ENCODE results near the gene ATP6V1D.
"Not testable (repeated sequence)": the region's sequence is repeated elsewhere in the genome, so short reads cannot be mapped to it uniquely, and the experiment has no call there.

The ATP6V1D gene

GRCh38 chr14:67345583-67345982 is 14.0 kb downstream of the ATP6V1D start:
- Histone ChIP-seq H3K4me1 (ENCODE audit: control insufficient read depth in 1 of 2, insufficient read depth in 2 of 2, low read length in 2 of 2) (no peaks in the 10 kb centered on the region), H3K27ac (ENCODE audit: low read depth, low read length) (no peak overlapping the region), H3K9ac (ENCODE audit: low read depth in 1 of 2, low read length in 2 of 2) (no peak overlapping the region), H3K9me3 (ENCODE audit: control insufficient read depth in 1 of 2, low read length in 2 of 2) (no peaks in the 10 kb centered on the region), H3K4me3 (ENCODE audit: low read depth in 1 of 2, low read length in 2 of 2) (no peak overlapping the region), H3K27me3 (ENCODE audit: control insufficient read depth in 1 of 2, insufficient read depth in 2 of 2, low read length in 2 of 2) (no peaks in the 10 kb centered on the region), H3K36me3 (ENCODE audit: control insufficient read depth in 1 of 2, insufficient read depth in 2 of 2, low read length in 2 of 2) (peaks cover 35 to 70% of the 10 kb centered on the region in 2 donors)

DNA sequence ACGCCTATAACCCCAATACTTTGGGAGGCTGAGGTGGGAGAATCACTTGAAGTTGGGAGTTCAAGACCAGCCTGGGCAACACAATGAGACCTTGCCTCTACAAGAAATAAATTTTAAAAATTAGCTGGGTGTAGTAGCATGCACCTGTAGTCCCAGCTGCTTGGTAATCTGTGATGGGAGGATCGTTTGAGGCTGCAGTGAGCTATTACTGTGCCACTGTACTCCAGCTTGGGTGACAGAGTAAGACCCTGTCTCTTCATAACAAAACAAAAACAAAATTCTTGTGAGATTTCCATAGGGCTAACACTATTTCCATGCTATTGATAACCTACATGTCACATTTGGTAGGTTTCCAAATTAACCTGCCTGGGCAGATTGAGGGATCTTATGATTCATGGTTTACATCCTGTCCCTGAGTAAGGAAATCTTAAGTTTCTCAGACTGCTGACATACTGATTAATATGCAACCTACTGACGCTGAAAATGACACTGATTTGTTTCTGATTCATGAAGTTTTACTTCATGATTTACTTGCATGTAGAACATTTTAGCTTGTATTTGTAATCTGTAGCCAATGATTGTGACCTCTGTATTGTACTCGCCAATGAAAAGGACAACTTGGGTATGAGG is 15.9 kb downstream of the ATP6V1D start:
- Histone ChIP-seq H3K27ac (ENCODE audit: low read depth, low read length) (no peak overlapping the region), H3K9ac (ENCODE audit: low read depth in 1 of 2, low read length in 2 of 2) (no peak overlapping the region), H3K27me3 (ENCODE audit: control insufficient read depth in 1 of 2, insufficient read depth in 2 of 2, low read length in 2 of 2) (no peaks in the 10 kb centered on the region), H3K4me3 (ENCODE audit: low read depth in 1 of 2, low read length in 2 of 2) (no peak overlapping the region), H3K4me1 (ENCODE audit: control insufficient read depth in 1 of 2, insufficient read depth in 2 of 2, low read length in 2 of 2) (no peaks in the 10 kb centered on the region), H3K36me3 (ENCODE audit: control insufficient read depth in 1 of 2, insufficient read depth in 2 of 2, low read length in 2 of 2) (peaks cover 23 to 62% of the 10 kb centered on the region in 2 donors), H3K9me3 (ENCODE audit: control insufficient read depth in 1 of 2, low read length in 2 of 2) (no peaks in the 10 kb centered on the region)

GRCh38 chr14:67341231-67341630 is 18.4 kb downstream of the ATP6V1D start:
- H3K36me3 ChIP-seq (ENCODE audit: control insufficient read depth in 1 of 2, insufficient read depth in 2 of 2, low read length in 2 of 2), result peaks cover 37 to 65% of the 10 kb centered on the region in 2 donors
- H3K9me3 ChIP-seq (ENCODE audit: control insufficient read depth in 1 of 2, low read length in 2 of 2); H3K4me1 ChIP-seq (ENCODE audit: control insufficient read depth in 1 of 2, insufficient read depth in 2 of 2, low read length in 2 of 2); H3K27ac ChIP-seq (ENCODE audit: low read depth, low read length); H3K9ac ChIP-seq (ENCODE audit: low read depth in 1 of 2, low read length in 2 of 2); H3K4me3 ChIP-seq (ENCODE audit: low read depth in 1 of 2, low read length in 2 of 2); H3K27me3 ChIP-seq (ENCODE audit: control insufficient read depth in 1 of 2, insufficient read depth in 2 of 2, low read length in 2 of 2): not testable (repeated sequence)

GRCh38 chr14:67335781-67336180 is 23.8 kb downstream of the ATP6V1D start:
- no peak overlapping the region for H3K27ac ChIP-seq (ENCODE audit: low read depth, low read length)
- H3K27me3 ChIP-seq (ENCODE audit: control insufficient read depth in 1 of 2, insufficient read depth in 2 of 2, low read length in 2 of 2), result no peaks in the 10 kb centered on the region
- no peak overlapping the region for H3K9ac ChIP-seq (ENCODE audit: low read depth in 1 of 2, low read length in 2 of 2)
- H3K4me1 ChIP-seq (ENCODE audit: control insufficient read depth in 1 of 2, insufficient read depth in 2 of 2, low read length in 2 of 2), result no peaks in the 10 kb centered on the region
- no peak overlapping the region for H3K4me3 ChIP-seq (ENCODE audit: low read depth in 1 of 2, low read length in 2 of 2)
- H3K36me3 ChIP-seq (ENCODE audit: control insufficient read depth in 1 of 2, insufficient read depth in 2 of 2, low read length in 2 of 2), result peaks cover 61 to 68% of the 10 kb centered on the region in 2 donors
- H3K9me3 ChIP-seq (ENCODE audit: control insufficient read depth in 1 of 2, low read length in 2 of 2), result no peaks in the 10 kb centered on the region

DNA sequence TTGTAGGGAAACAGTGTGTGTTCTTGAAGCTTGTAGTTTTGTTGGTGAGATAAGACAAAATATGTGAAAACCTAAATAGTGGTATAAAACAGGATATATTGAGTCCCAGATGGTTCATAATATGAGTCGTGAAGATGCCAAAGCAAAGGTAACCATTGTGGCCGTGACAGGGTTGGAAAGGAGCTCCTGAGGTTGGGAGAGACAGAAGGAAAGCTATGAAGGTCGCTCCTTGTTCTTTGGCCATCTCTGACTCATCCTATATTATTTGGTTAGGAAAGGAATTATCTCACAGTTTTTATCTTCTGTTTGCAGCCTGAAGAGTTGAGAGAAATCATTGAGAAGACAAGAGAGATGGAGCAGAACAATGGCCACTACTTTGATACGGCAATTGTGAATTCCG is 27.1 kb downstream of the ATP6V1D start:
- H3K4me3 ChIP-seq (ENCODE audit: low read depth in 1 of 2, low read length in 2 of 2), result no peak overlapping the region
- no peaks in the 10 kb centered on the region for H3K27me3 ChIP-seq (ENCODE audit: control insufficient read depth in 1 of 2, insufficient read depth in 2 of 2, low read length in 2 of 2)
- no peak overlapping the region for H3K27ac ChIP-seq (ENCODE audit: low read depth, low read length)
- H3K9me3 ChIP-seq (ENCODE audit: control insufficient read depth in 1 of 2, low read length in 2 of 2), result no peaks in the 10 kb centered on the region
- peaks cover 45 to 48% of the 10 kb centered on the region in 2 donors for H3K36me3 ChIP-seq (ENCODE audit: control insufficient read depth in 1 of 2, insufficient read depth in 2 of 2, low read length in 2 of 2)
- no peak overlapping the region for H3K9ac ChIP-seq (ENCODE audit: low read depth in 1 of 2, low read length in 2 of 2)
- H3K4me1 ChIP-seq (ENCODE audit: control insufficient read depth in 1 of 2, insufficient read depth in 2 of 2, low read length in 2 of 2), result no peaks in the 10 kb centered on the region

GRCh38 chr14:67331368-67332125 is 28.1 kb downstream of the ATP6V1D start:
- H3K4me3 ChIP-seq (ENCODE audit: low read depth in 1 of 2, low read length in 2 of 2), result no peak overlapping the region
- no peaks in the 10 kb centered on the region for H3K27me3 ChIP-seq (ENCODE audit: control insufficient read depth in 1 of 2, insufficient read depth in 2 of 2, low read length in 2 of 2)
- H3K9ac ChIP-seq (ENCODE audit: low read depth in 1 of 2, low read length in 2 of 2), result no peak overlapping the region
- peaks cover 38 to 44% of the 10 kb centered on the region in 2 donors for H3K36me3 ChIP-seq (ENCODE audit: control insufficient read depth in 1 of 2, insufficient read depth in 2 of 2, low read length in 2 of 2)
- no peaks in the 10 kb centered on the region for H3K9me3 ChIP-seq (ENCODE audit: control insufficient read depth in 1 of 2, low read length in 2 of 2)
- no peak overlapping the region for H3K27ac ChIP-seq (ENCODE audit: low read depth, low read length)
- H3K4me1 ChIP-seq (ENCODE audit: control insufficient read depth in 1 of 2, insufficient read depth in 2 of 2, low read length in 2 of 2), result no peaks in the 10 kb centered on the region

DNA sequence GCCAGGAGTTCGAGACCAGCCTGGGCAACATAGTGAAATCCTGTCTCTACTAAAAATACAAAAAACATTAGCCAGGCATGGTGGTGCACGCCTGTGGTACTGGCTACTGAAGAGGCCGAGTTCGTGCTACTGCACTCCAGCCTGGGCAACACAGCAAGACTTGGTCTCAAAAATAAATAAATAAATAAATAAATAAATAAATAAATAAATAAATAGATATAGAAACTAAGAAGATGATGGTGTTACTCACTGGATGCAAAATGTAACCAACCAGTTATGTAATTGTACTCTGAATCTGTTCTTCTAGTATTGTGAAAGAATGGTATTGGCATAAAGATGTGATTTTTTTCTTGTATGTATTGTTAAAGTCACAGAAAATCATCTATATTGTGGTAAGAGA is 29.9 kb downstream of the ATP6V1D start:
- not testable (repeated sequence) for H3K4me3 ChIP-seq (ENCODE audit: low read depth in 1 of 2, low read length in 2 of 2); H3K4me1 ChIP-seq (ENCODE audit: control insufficient read depth in 1 of 2, insufficient read depth in 2 of 2, low read length in 2 of 2); H3K9me3 ChIP-seq (ENCODE audit: control insufficient read depth in 1 of 2, low read length in 2 of 2); H3K27ac ChIP-seq (ENCODE audit: low read depth, low read length); H3K27me3 ChIP-seq (ENCODE audit: control insufficient read depth in 1 of 2, insufficient read depth in 2 of 2, low read length in 2 of 2); H3K9ac ChIP-seq (ENCODE audit: low read depth in 1 of 2, low read length in 2 of 2)
- peaks cover 30 to 31% of the 10 kb centered on the region in 2 donors for H3K36me3 ChIP-seq (ENCODE audit: control insufficient read depth in 1 of 2, insufficient read depth in 2 of 2, low read length in 2 of 2)

DNA sequence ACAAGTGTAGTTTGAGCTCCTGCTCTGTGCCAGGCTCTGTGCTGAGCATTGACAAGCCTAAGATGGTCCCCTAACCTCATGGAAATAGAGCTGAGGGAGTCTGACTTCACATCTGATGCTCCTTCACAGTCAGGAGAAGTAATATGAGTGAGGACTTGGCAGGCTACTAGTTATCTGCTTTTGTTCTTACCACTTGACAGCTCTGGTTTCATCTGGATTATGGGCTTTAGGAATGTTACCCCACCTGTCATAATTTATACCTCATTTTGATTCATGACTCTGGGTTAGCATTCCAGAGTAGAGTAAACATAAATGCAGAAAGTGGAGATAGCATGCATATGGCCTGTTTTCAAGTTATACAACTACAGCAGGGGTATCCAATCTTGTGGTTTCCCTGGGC is 40.5 kb downstream of the ATP6V1D start:
- Histone ChIP-seq H3K9me3 (ENCODE audit: control insufficient read depth in 1 of 2, low read length in 2 of 2) (no peaks in the 10 kb centered on the region), H3K4me3 (ENCODE audit: low read depth in 1 of 2, low read length in 2 of 2) (no peak overlapping the region), H3K4me1 (ENCODE audit: control insufficient read depth in 1 of 2, insufficient read depth in 2 of 2, low read length in 2 of 2) (no peaks in the 10 kb centered on the region), H3K27me3 (ENCODE audit: control insufficient read depth in 1 of 2, insufficient read depth in 2 of 2, low read length in 2 of 2) (no peaks in the 10 kb centered on the region), H3K9ac (ENCODE audit: low read depth in 1 of 2, low read length in 2 of 2) (no peak overlapping the region), H3K27ac (ENCODE audit: low read depth, low read length) (no peak overlapping the region), H3K36me3 (ENCODE audit: control insufficient read depth in 1 of 2, insufficient read depth in 2 of 2, low read length in 2 of 2) (peaks cover 7 to 51% of the 10 kb centered on the region in 2 donors)

GRCh38 chr14:67317822-67318221 is 41.8 kb downstream of the ATP6V1D start:
- H3K9me3 ChIP-seq (ENCODE audit: control insufficient read depth in 1 of 2, low read length in 2 of 2), result no peaks in the 10 kb centered on the region
- no peak overlapping the region for H3K27ac ChIP-seq (ENCODE audit: low read depth, low read length)
- no peaks in the 10 kb centered on the region for H3K27me3 ChIP-seq (ENCODE audit: control insufficient read depth in 1 of 2, insufficient read depth in 2 of 2, low read length in 2 of 2)
- H3K4me1 ChIP-seq (ENCODE audit: control insufficient read depth in 1 of 2, insufficient read depth in 2 of 2, low read length in 2 of 2), result no peaks in the 10 kb centered on the region
- H3K36me3 ChIP-seq (ENCODE audit: control insufficient read depth in 1 of 2, insufficient read depth in 2 of 2, low read length in 2 of 2), result peaks cover 11 to 48% of the 10 kb centered on the region in 2 donors
- H3K9ac ChIP-seq (ENCODE audit: low read depth in 1 of 2, low read length in 2 of 2), result no peak overlapping the region
- no peak overlapping the region for H3K4me3 ChIP-seq (ENCODE audit: low read depth in 1 of 2, low read length in 2 of 2)

- peaks cover 4 to 32% of the 10 kb centered on the region in 2 donors for H3K36me3 ChIP-seq (ENCODE audit: control insufficient read depth in 1 of 2, insufficient read depth in 2 of 2, low read length in 2 of 2)
- no peak overlapping the region for H3K27ac ChIP-seq (ENCODE audit: low read depth, low read length)
- no peak overlapping the region for H3K4me3 ChIP-seq (ENCODE audit: low read depth in 1 of 2, low read length in 2 of 2)
- H3K27me3 ChIP-seq (ENCODE audit: control insufficient read depth in 1 of 2, insufficient read depth in 2 of 2, low read length in 2 of 2), result no peaks in the 10 kb centered on the region
- H3K9ac ChIP-seq (ENCODE audit: low read depth in 1 of 2, low read length in 2 of 2), result no peak overlapping the region
- no peaks in the 10 kb centered on the region for H3K9me3 ChIP-seq (ENCODE audit: control insufficient read depth in 1 of 2, low read length in 2 of 2)
- H3K4me1 ChIP-seq (ENCODE audit: control insufficient read depth in 1 of 2, insufficient read depth in 2 of 2, low read length in 2 of 2), result no peaks in the 10 kb centered on the region
Measured at GRCh38 chr14:67313153-67313552, 46.5 kb downstream of the ATP6V1D start.
